ENCODE results near the gene GSTA4.

- no peak for TF ChIP-seq CTCF (IDR thresholded peaks at IDR 0.05; ENCODE audit: low read length)
- no peak for TF ChIP-seq EZH2 (IDR thresholded peaks at IDR 0.05; ENCODE audit: borderline replicate concordance, low read length)
Measured at GRCh38 chr6:53009511-53009910, 14.4 kb upstream of the GSTA4 start.
